Activated T-cell treated with anti-CD3 and anti-CD28 coated beads for 24 hours (primary cell): ENCODE data around the gene CORO1A.
"Not testable (repeated sequence)": the region's sequence is repeated elsewhere in the genome, so short reads cannot be mapped to it uniquely, and the experiment has no call there.

Experiments used
- DNase-seq: peaks from one replicate; pipeline ENCODE4 v3.0.0-alpha.2; 2020; ENCODE audit warnings: low read depth

Gene CORO1A

GRCh38 chr16:30170145-30170544 lies 13.3 kb upstream of the CORO1A start:
- not testable (repeated sequence) for DNase-seq

DNA sequence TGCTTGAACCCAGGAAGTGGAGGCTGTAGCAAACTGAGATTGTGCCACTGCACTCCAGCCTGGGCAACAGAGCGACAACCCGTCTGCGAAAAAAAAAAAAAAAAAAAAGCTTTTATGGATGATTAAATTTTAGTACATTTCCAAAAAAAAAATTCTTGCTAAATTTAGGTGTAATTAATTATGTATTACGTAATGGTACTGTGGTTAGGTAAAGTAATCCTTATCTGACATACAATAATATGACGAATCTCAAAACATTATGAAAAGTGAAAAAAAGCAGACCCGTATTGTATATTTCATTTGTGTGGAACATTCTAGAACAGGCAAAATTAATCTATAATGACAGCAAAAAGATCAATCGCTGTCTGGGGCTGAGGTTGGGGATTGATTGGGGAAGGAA lies 10.3 kb upstream of the CORO1A start:
- DNase-seq = no peak

DNA sequence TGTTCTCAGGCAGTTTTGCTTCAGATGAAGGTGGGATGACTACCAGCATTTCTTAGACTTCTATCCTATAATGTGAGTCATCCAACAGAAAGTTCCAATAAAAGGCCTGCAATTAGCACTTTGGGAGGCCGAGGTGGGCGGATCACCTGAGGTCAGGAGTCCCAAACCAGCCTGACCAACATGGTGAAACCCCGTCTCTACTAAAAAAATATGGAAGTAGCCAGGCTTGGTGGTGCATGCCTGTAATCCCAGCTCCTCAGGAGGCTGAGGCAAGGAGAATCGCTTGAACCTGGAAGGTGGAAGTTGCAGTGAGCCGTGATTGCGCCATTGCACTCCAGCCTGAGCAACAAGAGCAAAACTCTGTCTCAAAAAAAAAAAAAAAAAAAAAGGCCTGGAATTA lies 6.5 kb upstream of the CORO1A start:
- DNase-seq = not testable (repeated sequence)

GRCh38 chr16:30179195-30179594 lies 4.2 kb upstream of the CORO1A start:
- no peak for DNase-seq

- DNase-seq = no peak
Measured at GRCh38 chr16:30179931-30180330, 3.5 kb upstream of the CORO1A start.

DNA sequence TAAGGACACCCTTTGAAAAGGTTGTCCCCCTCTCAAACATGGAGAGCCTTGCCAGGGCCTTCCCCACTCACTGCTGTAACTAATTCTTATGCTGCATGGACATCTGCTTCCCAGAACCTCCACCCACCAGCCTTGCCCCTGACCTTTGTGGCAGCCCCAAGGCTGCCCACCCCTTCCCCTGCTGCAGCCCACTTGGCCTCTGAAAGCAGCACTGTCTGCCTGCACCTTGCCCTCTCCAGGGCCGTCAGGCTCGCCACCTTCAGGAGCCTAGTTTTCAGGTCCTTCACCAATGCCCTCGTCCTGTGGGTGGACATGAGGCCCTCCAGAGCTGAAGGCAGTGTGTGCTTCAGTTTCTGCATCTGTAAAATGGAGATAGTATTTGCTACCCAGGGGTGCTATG lies 2.7 kb upstream of the CORO1A start:
- no peak for DNase-seq

DNA sequence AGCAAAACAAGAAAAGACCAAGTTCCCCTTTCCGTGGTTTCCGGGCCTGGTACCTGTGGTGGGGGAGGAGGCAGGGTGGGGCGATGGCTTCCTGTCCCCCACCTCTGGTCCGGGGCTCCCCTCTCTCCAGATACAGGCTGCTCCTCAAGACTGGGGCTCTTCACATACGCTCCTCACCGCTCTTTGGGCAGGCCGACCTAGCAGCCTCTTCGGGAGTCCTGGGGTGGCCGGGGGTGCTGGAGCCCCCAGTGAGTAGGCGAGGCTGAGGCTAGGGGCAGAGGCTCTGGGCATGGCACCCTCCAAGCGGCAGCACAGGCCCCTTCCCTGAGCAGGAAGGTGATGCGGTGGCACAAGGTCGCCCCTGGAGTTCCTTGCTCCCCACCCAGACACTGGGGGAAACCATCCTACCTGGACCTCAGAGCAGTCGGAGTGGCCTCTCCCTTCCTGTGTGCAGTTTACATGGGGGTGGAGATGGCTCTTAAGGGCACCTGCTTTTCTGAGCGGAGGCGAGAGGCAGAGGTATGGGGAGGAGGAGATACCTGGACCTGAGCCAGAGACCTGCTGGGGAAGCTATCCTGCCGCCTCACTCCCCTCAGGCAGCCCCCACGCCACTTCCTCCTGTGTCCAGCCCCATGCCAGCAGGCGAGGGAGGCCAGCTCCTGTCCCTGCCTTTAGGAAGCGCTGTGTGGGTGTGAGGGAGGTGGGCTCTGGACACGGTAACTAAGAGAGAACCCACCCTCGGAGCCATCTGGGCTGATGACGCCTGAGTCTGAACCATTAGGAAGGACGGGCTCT lies 891 bp downstream of the CORO1A start:
- DNase-seq = peak; percentile 57

DNA sequence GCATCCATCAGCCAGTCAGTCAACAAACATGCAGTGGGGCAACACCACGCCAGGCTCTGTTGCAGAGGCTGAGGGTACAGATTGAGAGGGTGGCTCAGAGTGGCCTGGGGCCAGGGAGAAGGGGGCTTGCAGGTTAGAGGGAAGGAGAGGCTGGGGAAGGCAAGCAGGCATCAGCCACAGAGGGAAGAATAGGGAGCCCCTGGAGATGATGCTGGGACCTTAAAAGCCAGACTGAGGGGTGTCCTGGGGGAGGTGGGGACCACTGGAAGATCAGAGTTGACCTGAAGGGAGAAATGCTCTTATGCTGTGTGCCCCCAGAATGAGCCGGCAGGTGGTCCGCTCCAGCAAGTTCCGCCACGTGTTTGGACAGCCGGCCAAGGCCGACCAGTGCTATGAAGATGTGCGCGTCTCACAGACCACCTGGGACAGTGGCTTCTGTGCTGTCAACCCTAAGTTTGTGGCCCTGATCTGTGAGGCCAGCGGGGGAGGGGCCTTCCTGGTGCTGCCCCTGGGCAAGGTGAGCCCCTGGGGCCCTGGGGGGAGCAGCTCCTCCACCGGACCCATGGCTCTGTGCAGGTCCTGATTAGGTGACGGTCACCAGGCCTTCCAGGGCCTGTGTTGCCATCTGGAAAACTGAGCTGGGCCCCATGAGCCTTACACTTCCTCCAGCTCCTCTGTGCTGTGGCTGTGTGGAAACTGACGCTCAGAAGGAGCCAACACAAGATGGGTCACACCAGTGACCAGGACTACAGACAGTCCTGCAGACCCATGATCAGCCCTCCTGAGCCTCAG lies 1.7 kb downstream of the CORO1A start:
- DNase-seq = peak; percentile 14

- peak; percentile 70 for DNase-seq
Measured at GRCh38 chr16:30185683-30186421, 2.5 kb downstream of the CORO1A start.

DNA sequence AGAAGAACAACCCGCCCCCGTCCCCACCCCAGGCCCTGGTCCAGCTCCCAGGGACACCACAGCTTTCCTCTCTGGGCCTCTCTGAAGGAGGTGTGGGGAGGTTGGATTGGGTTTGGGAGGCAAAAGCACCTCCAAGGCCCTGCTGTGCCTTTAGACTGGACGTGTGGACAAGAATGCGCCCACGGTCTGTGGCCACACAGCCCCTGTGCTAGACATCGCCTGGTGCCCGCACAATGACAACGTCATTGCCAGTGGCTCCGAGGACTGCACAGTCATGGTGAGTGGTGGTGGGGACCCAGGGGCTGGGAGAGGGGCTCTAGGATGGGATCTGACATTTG lies 3.0 kb downstream of the CORO1A start:
- no peak for DNase-seq

- DNase-seq = peak; percentile 80
Measured at GRCh38 chr16:30186782-30187555, 3.6 kb downstream of the CORO1A start.

- no peak for DNase-seq
Measured at GRCh38 chr16:30187556-30187865, 4.1 kb downstream of the CORO1A start.

- no peak for DNase-seq
Measured at GRCh38 chr16:30187971-30188561, 4.7 kb downstream of the CORO1A start.

DNA sequence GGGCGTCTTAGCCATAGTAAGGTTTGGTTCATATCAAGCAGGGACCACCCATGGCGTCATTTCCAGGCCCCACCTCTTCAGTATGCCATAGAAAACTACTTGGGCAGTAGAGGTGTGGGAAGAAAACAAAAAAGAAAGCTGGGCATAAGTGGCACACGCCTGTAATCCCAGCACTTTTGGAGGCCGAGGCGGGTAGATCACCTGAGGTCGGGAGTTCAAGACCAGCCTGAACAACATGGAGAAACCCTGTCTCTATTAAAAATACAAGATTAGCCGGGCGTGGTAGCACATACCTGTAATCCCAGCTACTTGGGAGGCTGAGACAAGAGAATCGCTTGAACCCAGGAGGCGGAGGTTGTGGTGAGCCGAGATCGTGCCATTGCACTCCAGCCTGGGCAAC lies 7.8 kb downstream of the CORO1A start:
- DNase-seq = not testable (repeated sequence)

DNA sequence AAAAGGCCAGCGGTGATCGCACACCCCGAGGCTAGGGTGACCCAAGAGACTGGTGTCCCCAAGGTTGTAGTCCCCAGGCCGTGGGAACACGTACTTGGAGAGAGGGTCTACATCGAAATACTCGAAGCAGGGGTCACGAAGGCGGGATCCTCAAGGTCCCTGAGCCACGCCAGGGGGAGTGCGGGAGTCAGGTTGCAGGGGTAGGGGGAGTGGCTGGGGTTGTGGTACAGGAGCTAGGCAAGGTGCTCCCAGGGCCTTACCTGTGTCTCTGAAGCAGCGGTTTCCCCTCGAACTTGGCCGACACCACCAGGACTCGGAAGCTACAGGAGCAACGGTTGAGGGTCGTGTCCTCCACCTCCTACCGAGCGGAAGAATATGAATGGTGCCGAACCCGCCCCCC lies 9.7 kb downstream of the CORO1A start:
- DNase-seq = not testable (repeated sequence)

DNA sequence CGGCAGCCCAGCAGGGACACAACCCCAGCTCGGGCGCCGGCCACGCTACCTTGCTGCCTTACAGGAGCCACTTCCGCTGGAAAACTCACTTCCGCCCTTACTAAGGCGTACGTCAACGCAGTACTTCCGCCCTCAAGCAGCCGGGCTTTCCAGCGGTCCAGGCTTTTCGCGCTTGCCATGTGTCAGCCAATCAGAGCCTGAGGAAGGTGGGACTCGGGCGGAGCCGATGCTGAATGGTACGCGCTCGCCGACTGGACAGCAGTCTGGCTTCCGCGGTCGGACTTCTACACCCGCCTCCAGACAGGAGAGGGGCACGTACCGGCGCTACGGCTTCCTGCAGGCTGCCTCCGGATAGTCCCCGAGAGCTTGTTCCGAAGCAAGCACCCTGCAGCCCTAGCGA lies 10.2 kb downstream of the CORO1A start, which contains the start of the genes BOLA2B and SLX1A:
Gene BOLA2B (minus strand): TSS at position 52 of the 400 bp plus-strand sequence. CDS start 71 bp downstream, outside the sequence.
Gene SLX1A (plus strand): TSS at position 261 of the 400 bp plus-strand sequence. CDS start 210 bp downstream, outside the sequence.
- DNase-seq = not testable (repeated sequence)

GRCh38 chr16:30194172-30194925 lies 10.9 kb downstream of the CORO1A start:
- DNase-seq = not testable (repeated sequence)

- DNase-seq = not testable (repeated sequence)
Measured at GRCh38 chr16:30197001-30197400, 13.6 kb downstream of the CORO1A start.

GRCh38 chr16:30199049-30199448 lies 15.6 kb downstream of the CORO1A start, which contains the start of gene SULT1A3:
Gene SULT1A3 (plus strand): TSS chr16:30199255. CDS start chr16:30200729, 1,474 bp downstream.
- DNase-seq = not testable (repeated sequence)

GRCh38 chr16:30199608-30200343 lies 16.4 kb downstream of the CORO1A start:
- DNase-seq = not testable (repeated sequence)
